Stimulated activated CD8-positive, alpha-beta memory T cell treated with anti-CD3 and anti-CD28 coated beads, Interleukin-4, amount 100 ng/mL, for 24 hours (primary cell): Measurements from ENCODE around the gene CCNI.
"Not testable (repeated sequence)": the region's sequence is repeated elsewhere in the genome, so short reads cannot be mapped to it uniquely, and the experiment has no call there.

Source experiments
- DNase-seq: peaks from one replicate; pipeline ENCODE4 v3.0.0-alpha.2; 2020; ENCODE audit warnings: low read depth

Gene CCNI, protein sequence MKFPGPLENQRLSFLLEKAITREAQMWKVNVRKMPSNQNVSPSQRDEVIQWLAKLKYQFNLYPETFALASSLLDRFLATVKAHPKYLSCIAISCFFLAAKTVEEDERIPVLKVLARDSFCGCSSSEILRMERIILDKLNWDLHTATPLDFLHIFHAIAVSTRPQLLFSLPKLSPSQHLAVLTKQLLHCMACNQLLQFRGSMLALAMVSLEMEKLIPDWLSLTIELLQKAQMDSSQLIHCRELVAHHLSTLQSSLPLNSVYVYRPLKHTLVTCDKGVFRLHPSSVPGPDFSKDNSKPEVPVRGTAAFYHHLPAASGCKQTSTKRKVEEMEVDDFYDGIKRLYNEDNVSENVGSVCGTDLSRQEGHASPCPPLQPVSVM

DNA sequence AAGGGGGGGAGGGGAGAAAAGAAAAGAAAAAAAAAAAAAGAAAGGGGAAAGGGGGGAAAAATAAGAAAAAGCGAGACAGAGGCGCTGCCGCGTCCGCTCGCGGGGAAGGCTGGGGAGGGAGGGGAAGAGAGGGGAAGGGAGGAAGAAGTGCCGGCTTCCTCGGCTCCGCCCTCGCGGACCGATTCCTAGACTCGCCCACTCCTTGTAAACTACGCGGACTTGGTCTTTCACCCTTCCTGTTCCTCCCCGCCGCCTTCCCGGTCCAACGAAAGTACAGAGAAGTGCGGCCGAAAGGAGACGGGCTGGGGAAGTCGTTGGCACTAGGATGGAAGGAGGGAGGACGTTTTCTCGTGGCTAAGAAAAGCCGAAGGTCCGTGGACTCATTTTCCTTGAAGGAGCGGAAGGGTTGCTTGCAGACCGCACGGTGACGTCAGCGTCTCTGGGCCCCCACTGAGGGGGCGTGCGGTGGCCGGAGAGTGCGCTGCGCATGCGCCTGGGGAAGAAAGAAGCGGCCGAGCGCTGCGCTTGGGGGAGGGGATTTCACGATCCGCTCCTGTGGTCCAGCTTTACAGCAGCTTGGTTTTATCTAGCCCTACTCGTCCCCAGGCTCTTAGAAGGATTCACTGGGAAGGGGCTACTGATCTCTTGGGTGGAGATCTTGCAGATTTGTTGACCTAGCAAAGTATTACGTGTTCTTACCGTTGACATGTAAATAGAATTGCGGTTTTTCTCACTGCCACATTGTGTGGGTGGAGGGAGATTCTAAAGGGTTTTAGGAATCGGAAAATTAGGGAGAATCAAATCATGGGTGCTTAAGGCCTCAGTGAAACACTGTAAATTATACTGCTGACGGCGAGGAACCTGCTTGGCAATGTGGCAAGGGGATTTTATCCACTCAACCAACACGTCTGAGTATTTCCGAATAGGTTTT is at the start of gene CCNI:
Gene CCNI, minus strand, starts transcription at position 121 of the 931 bp plus-strand sequence. CDS start 9,627 bp downstream, outside the sequence.
- DNase-seq = peak; percentile 90

DNA sequence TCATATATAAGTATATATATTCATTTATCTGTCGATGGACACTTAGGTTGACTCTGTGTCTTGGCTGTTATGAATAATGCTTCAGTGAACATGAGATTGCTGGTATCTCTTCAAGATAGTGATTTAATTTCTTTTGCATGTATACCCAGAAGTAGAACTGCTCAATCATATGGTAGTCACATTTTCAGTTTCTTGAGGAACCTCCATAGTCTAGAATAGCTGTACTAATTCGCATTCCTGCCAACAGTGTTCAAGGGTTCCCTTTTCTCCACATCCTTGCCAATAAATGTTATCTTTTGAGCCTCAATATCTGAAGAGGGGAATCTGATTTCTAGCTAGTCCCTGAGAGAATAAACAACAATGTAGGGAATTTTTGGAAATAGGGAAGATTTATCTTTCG is 48.8 kb upstream of the CCNI start:
- DNase-seq = no peak

DNA sequence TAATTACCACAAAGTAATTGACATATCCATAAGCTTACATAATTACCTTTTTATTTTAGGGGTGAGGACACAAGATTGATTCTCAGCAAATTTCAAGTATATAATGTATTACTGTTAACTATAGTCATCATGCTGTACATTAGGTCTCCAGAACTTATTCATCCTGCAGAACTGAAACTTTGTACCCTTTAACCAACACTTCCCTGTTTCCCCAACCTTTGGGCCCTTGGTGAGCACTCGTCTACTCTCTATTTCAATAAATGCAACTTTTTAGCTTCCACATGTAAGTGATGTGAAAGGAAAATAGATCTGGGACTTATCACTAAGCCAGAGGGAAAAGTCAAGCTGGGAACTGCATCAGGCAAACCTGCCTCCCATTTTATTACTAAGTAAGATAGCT is 47.6 kb upstream of the CCNI start:
- no peak for DNase-seq

DNA sequence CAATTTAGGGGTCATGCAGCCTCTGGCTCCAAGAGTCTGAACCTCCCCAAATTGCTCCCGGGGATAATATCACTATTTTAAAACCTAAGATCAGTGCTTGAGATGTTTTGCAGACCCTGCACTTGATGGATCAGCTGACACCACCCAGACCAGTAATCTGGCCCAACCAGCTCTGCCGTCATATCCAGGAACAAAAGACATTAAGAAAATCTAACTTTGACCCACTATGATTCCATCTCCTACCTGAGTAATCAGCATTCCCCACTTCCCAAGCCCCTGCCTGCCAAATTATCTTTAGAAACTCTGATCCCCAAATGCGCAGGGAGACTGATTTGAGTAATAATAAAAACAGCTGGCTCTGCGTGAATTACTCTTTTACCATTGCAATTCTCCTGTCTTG is 46.9 kb upstream of the CCNI start:
- DNase-seq = no peak

DNA sequence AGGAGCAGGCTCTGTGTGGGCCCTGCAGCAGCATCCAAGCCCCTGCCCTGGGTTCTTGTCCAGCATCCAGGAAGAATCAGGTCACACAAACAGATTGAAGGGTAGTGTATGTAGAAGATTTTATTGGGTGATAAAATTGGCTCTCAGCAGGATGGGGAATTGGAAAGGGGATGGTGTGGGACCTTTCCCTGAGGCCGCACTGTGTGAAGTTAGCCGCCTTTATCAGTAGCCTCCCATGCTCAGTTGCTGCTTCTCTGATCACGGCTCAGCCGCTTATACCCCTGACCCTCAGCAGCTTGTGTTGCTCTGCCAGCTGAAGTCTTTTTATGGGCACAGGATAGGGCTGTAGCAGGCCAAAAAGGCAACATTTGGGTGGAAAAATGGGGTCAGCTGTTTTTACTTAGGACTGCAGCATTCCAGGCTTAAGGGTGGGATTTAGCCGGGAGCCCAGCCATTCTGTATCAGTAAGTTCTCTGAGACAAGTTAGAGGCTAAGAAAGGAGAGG is 46.0 kb upstream of the CCNI start:
- DNase-seq = no peak

DNA sequence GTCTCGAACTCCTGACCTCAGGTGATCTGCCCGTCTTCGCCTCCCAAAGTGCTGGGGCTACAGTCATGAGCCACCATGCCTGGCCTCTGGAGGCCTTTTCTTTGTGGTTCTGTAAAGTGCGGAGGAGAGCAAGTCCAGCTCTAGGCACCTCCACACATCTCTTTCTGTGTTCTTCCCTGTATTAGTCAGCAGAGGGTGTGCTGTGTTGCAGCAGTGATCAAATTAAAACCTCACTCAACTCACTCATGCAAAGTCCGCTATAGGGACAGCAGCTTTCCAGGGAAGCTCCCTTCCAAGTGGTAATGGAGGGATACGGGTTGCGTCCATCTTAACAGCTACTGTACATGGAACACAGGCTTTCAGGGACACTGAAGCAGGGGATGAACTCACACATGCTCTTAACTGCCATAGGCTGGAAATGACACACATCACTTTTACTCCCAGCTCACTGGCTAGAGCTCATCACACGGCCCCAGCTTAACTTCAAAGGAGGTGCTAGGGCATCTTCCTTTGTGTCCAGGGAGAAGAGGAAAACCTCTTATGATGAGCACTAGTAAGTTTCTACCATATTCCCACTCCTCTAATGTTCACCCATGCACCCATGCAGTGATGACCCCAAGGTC is 45.2 kb upstream of the CCNI start:
- DNase-seq = no peak

DNA sequence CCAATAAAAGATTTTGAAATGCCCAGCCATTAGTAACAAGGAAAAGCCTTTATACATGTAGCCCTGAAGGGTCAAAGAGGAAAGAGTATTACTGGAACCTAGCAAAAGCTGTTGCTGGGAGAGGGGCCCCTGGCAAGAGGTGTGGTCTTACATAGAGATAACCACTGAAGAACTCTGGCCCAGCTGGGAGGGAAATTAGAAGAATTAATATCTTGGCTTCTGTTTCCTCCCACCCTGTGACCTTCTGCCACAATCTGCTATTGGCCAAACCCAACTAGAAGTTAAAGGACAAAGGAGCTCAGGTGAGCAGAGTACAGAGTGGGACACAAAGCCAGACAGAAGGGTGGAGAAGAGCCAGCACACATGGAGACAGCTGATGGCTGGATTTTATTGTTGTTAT is 41.9 kb upstream of the CCNI start:
- DNase-seq = no peak

DNA sequence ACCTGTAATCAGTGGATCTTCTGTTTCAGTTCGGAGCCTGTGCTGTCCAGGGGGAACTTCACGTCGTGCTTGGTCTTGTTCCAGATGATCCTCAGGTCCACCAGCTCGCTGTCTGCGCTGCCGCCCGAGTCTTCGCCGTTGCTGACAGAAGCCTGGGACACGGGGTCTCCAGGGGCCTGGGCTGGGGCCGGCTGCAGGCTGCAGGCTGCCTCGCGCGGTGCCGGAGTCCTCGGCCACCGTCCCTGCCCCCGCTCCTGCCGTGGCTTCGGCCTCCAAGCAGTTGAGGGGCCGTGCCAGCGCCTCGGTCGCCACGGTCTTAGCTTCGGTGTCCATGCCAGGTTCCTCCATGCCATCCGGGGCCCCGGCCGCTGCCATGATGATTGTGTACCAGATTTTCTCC is 37.3 kb upstream of the CCNI start:
- DNase-seq = no peak

DNA sequence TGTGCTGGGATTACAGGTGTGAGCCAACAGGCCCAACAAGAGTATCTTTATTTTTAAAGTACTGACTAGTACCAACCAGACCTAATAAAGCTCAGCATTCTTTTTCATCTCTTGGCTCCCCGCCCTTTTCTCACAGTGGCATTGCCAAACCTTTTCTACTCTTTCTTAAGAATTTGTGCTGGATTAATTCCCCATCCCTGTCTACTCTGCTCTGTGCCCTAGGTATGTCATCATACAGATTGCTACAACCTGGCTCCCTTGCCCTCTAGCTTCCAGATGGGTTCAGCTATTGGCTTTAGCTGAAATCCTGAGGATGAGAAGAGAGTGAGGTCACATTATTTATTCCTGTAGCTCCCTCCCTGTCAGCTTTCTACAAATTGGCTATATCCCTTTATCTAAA is 34.9 kb upstream of the CCNI start:
- no peak for DNase-seq

DNA sequence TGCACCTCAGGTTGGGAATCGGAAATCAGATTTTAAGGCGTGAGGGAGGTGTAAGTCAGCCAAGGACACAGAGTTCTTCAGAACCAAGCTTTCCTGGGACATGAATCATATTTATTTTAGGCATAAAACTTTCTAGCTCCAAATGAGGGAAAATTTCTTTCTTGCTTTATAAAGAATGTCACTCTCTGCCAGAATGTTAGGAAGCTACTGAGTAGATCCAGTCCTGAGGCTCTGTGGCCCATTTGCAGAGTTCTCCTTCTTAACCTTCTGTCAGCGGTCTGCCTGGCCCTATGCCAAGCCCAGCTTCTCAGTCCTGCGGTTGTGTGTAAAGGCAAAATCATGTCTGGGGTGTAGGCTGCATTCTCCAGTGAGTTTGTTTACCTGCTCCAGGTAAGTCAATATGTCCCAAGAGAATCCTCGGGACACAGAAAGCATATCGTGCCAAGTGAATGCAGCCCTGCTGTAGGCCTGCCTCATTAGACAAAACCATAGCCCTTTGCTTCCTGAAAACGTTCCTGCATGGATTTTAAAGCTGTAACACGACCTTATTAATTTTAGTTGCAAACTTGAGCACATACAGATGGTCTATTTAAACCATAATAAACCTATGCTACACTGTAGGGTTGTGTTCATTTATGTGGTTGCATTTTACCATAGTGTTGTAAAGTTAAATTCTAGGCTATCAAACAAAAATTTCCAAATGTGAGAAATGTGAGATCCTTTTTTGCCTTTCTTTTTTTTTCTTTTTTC is 29.2 kb upstream of the CCNI start:
- DNase-seq = no peak

DNA sequence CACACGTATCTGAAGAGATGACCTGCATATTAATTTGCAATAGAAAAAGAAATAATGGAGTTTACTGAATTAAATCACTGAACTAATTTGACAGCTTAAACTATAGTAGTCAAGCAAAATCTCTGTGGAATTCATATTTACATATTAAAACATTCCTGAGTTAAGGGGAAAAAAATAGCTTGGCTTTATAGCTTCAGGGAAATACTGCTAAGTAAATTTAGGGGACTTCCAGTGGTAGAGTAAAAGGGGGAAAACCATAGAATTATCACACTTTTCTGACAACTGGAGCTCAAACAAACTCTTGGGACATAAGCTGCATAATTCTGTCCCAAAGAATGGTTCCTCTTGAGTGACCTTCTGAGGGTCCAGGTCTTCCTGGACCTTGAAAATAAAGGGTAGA is 28.6 kb upstream of the CCNI start:
- DNase-seq = no peak

DNA sequence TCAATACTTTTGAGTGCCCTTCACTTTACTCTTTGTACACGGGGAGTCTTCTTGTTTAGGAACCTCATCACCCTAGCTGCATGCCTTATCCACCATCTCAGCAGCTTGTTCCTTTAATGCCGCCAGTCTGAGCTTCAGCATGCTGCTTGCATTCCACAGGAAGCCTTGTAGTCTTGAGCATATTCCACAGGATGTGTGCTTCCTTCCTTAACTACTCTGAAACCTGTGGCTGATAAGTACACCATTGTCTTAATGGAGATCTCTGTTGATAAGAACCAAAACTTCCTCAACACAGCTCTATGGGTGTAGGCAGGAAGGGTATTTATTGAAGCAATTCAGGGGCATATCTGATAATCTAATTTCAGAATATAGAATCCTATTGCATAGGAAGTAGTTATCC is 24.4 kb upstream of the CCNI start:
- DNase-seq = no peak

DNA sequence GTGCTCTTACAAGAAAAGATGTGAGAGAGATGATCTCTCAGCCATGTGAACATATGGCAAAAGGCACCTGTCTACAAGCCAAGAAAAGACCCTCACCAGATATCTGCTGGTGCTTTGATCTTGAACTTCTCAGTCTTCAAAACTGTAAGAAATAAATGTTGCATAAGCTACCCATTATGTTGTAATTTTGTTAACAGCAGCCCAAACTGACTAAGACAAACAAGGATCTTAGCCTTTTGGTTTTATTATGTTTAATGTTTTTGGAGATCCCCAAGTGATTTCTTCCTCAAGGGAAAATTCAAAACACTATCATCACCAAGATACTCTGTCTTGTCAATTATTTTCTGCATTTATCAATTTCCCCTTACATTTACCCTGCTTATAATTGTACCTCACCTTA is 21.8 kb upstream of the CCNI start:
- no peak for DNase-seq

DNA sequence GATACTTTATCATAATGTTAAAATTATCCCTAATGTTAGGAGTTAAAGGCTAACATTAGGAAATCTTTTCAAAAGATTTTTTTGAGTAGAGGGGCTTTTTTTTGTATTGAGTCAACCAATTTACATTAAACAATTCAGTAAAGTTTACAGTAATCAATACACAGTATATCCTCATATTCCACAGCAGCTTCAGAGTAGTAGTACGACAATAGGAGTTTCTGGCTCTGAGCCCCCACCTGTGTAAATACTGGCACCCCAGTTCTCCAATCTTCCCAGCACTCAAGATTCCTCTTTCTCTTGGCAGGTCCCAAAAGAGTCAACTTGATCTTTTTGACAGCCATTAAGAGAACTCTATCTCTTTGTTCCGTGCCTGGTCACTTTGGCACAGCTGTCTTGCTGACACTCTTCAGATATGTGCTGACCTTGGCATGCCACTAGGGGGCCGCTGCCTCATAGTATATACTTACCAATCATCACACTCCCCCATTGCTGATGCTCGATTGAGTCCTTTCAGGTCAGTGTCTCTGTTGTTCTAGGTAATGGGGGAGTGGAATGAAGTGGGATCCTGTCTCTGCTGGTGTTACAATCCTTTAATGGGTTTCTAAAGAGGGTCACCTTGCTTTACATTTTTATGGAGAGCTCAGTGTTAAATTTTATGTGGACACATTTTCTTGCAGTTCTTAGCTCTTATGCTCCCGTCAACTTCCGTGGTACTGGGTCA is 19.5 kb upstream of the CCNI start:
- peak; percentile 62 for DNase-seq

DNA sequence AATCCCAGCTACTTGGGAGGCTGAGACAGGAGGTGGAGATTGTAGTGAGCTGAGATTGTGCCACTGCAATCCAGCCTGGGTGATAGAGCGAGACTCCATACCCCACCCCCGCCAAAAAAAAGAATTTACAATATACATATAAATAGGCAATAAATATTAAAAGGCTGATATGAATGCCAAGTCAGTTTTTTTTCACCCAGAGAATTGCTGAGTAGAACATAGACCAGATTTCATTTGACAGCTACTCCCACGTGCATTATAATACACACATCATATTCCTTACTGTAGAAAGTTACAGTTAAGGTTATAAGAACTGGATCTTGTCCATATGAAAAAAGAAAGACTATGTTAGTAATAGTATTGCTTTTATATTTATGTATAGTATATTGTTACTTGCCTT is 18.7 kb upstream of the CCNI start:
- no peak for DNase-seq

DNA sequence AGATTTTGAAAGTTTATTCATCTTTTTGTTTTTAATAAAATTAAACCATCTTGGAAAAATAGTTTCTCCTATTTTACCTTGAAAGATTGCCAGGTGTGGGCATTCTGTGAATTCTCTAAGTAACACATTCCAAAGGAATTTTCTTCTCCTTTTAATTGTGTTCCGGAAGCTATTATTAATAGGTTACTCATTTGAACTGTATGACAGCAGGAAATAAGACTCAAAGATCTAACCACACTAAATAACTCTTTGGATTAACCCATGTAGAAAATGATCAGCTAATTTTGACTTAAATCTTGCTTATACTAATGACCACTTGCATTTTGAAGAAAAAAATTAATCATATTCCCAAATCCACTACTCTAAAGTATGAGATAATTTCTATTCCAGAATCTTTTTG is 17.6 kb upstream of the CCNI start:
- no peak for DNase-seq

DNA sequence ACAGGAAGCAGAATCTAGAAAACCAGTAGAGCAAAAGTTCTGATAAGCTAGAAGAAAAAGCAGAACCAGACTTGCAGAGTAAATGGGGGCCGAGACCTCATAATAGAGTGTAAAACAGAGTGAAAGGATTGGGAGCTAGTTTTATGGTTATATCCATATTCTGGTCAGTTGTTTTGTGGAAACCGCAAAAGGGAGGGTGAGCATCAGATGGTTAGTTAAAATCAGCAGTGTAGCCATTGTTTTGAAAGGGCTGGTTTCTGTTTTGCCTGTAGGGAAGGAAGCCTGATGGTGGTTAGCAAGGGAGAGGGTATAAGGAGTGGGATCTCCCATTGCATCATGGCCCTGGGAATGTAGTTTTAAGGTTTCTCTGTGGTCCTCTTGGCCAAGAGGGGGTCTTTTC is 17.2 kb upstream of the CCNI start:
- no peak for DNase-seq

DNA sequence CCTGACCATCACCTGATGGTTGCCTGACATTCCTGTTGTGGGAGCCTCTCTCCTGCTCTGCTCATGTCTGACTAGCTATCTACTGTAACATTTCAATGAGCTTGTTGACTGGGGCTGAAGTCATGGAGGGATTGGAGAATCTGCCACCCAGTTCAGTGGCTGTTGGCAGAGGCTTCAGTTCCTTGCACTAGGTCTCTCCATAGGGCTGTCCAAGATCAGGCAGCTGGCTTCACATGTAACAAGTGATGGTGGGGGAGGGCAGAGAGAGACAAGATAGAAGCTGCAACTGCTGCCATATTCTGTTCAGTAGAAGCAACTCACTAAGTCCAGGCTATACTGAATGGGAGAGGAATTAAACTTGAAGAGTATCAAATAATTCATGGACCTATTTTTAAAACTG is 14.1 kb upstream of the CCNI start:
- no peak for DNase-seq

DNA sequence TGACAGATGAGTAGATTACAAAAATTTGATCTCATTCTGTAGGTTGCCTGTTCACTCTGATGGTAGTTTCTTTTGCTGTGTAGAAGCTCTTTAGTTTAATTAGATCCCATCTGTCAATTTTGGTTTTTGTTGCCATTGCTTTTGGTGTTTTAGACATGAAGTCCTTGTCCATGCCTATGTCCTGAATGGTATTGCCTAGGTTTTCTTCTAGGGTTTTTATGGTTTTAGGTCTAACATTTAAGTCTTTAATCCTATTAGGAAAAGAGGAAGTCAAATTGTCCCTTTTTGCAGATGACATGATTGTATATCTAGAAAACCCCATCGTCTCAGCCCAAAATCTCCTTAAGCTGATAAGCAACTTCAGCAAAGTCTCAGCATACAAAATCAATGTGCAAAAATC is 11.2 kb upstream of the CCNI start:
- not testable (repeated sequence) for DNase-seq

DNA sequence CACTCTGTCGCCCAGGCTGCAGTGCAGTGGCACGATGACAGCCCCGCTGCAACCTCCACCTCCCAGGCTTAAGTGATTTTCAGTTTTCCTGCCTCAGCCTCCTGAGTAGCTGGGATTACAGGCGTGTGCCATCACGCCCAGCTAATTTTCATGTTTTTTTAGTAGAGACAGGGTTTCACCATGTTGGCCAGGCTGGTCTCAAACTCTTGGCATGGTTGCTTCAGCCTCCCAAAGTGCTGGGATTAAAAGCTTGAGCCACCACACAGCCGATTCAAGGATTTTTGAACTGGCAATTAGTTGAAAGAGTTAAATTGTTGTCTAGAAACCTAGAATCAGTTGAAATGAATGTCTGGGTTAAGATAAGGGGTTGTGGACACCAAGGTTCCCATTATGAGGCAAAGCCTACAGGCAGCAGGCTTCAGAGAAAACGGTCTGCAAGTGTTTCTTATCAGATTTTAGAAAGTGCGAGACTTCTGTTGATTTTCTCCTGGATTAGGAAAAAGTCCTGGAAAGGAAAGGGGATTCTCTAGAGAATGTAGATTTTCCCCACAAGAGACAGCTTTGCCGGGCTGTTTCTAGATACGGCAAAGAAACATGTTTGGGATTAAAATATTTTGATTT is 8.3 kb upstream of the CCNI start:
- DNase-seq = no peak
